Articular chondrocyte of knee joint (primary cell): ENCODE data around the gene HMGB2. TPM values are rescaled to one million over a fixed set of nuclear protein-coding genes. Genes with fewer than 3 reads are reported as not detected.

Experiments
- total RNA-seq: library from RNA; depleted of rRNA; stranded (reverse); fragments of >200 nt; gene quantifications from 2 replicates; pipeline ENCODE4 v1.2.3, GENCODE V29; 2012

HMGB2 gene
- 73.7 and 91.2 TPM in 2 replicates for total RNA-seq

GRCh38 chr4:173334085-173334890, at the start of gene HMGB2:
Gene HMGB2 (minus strand): TSS chr4:173334358. CDS start chr4:173333649, 709 bp downstream.

GRCh38 chr4:173370477-173371291, 36.5 kb upstream of the HMGB2 start, which contains the start of gene SAP30:
Gene SAP30 (plus strand): TSS chr4:173370954. CDS start chr4:173371183, 229 bp downstream.

Other genes with a start within 250 kb of the HMGB2 start
- gene GALNT7, start 165.5 kb downstream of the HMGB2 start, total RNA-seq = 29.4 and 33.7 TPM in 2 replicates
- 62.3 and 62.6 TPM in 2 replicates for gene SAP30, start 36.6 kb upstream of the HMGB2 start, total RNA-seq
- gene SCRG1, start 64.8 kb upstream of the HMGB2 start, total RNA-seq = 30.1 and 44.9 TPM in 2 replicates
- 0.78 and 3.0 TPM in 2 replicates for gene HAND2, start 195.9 kb upstream of the HMGB2 start, total RNA-seq